ENCODE data around the gene PHF14.

Gene PHF14

DNA sequence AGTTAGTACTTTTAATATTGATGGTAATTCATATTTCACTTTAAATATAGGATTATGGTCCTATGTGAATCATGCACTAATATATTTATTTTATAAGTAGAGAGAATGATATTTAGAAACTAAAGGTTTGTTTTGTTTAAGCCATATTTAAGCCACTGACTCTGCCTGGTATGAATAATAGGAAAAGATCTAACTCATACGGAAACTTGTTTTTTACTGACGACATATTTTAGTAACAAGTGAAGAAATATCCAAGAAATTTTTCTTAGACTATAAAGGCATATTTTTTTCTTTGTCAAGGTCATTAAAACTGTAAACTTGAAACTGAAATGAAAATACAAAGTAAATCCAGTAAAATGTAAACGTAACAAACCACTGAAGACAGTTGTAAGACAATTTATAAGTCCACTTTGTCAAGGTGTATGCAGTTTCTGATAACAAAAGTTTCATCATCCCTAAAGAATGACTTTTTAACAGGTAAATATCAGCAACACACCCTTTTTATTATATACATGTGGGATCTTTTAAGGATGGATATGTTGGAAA is 147.1 kb downstream of the PHF14 start:
- no peak for DNase-seq

DNA sequence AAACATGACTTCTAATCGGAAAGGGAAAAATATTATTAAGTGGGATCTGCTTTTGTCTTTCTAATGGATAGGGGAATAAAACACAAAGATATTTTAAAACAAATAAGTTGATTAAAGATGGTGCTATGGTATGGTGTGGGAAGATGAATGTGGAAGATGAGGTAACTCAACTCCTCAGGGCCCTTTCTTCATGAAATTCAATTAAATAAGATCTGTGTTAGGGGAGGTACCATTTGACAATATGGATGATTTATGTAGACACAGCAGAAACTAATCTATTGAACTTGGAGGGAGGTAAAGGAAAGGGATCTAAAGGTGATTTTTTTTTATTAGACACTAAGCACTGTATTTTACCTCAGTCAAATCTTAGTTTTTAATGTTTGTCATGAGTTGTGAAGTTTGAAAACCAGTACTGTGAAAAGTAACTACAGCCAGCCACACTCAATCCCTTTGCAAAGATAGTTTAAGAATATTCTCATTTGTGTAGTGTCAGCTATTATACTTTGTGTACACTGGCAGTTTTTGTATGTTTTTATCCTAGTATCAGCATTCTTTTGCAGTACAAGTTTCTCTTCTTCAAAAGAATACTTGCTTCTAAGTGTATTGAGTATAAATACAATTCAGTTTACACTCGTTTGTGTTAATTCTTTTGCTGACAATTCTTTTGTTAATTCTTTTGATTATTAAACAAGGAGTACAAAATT is 151.3 kb downstream of the PHF14 start:
- DNase-seq, result no peak

DNA sequence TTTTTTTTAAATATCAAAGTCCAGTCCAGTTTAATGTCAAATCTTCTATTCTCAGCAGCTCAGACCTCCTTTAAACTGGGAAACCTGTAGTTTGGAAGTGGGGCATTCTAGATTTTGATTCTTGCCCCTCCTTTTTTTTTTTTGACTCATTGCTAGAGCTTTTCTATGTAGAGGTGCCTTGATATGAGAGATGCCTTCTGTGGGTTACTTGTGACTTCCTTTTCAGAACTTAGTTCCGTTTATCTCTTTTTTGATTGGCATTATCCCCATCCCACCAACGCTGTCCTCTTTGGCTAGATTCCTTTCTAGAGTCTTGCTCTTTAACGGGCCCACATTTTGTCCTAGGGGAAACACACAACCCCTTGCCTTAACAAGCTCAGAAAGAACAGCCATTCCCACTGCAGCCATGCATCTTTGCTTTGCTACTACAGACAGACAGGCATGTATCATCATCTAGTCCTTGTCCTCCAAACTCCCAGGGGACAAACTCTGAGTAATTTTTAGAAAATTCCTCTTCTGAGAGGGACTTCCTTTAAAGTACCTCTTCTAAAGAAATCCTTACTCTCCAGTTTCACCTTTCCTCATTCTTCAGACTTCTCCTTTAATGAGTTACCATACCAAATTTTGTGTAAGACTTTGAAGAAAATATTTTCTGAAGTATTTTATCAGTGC is 153.6 kb downstream of the PHF14 start:
- DNase-seq, result no peak

DNA sequence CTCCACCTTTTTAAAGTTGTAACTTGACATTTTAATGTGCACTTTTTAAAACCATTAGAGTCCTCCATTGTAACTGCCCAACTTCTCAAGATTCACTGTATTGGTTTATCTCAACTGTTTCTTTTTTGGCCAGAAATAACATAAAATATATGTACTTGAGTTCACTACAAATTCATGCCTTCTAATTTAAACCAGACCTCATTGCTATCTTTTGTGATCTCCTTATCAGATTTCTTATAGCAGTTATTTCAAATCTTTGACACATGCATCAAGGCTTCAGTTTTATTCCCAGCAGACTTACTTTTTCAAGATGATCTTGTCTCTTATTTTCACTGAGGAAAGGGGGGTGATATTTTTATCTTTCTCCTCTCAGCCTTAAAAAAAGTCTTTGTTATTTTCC is 154.3 kb downstream of the PHF14 start:
- no peak for DNase-seq

DNA sequence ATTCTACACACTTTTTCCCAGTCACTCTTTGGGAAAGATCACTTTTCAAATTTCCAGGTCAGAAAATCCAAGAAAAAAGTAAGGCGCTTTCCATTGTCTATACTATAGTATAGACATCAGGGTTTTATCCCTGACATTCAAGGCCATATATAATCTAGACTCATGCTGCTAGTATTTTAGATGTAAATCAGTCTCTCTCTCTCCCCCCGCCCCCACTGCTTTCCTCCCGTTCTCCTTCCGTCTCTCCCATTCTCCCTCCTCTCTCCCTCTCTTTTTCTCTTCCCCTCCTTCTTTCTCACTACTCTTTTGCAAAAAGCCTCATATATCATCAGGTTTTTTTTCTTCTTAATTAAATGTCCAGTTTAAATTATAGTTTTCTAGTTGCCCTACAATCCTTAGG is 154.8 kb downstream of the PHF14 start:
- DNase-seq, result no peak

DNA sequence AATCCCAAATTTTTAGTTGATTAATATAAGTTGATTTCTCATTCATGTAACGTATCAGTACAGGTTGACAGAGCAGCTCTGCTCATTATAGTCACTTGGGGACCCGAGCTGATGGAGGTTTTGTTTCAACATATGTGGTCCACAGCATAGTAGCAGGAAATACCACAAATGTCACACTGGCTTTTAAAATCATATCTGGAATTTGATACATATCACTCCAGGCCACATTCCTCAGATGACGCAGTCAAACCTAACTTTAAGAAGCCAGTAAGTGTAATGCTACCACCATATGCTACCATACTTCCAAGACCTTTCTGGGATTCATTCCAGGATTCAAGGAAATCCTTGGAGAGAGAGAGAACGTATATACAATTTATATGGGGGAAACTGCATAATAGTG is 156.3 kb downstream of the PHF14 start:
- DNase-seq, result no peak

DNA sequence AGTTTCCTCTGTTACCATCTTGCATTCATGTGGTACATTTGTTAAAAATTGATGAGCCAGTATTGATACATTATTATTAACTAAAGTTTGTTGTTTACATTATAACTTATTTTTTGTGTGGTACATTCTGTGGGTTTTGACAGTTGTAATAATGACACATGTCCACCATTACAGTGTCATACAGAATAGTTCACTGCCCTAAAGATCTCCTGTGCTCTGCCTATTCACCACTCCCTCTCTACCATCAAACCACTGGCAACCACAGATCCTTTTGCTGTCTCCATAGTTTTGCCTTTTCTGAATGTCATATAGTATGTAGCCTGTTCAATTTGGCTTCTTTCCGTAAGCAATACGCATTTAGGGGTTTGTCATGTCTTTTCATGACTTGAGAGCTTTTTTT is 156.9 kb downstream of the PHF14 start:
- DNase-seq, result no peak

DNA sequence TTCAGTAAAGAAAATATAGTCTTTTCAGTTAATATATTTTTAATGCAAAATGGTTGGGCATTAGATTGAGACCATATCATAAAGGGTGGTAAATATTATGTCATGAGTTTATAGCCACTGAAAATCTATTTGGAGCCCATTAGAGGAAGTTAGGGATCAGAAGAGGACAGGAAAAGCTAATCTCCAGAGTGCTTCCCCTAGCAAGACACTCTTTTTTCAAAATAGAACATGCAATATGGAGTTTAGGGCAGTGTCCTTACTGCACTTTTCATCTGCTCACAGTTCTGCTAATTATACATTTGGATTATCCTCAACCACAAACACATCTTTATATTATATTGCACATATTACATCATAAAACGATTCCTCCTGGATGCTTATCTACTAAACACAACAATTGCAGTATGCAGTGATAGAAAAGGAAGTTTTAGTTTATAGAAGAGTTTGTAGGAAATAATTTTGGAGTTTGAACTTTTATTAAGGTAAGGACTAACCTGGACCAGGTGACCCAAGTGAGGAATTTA is 159.8 kb downstream of the PHF14 start:
- no peak for DNase-seq

DNA sequence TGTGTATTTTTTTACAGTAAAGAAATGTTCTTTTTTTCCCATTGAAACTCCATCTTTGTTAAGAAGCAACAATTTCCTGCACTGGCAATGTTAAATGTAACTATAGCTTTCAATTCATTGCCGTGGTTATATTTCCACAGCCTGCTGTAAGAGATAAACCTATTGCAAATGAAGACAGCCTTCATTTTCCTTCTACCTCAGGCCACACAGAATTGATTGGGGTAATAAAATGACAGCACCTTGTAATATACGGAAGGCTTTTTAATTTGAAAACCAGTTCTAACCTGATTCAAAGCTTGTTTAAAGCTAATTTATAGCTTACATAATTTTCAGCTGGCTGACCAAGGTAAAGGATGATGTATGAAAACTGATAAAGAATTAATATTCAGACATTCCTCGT is 161.9 kb downstream of the PHF14 start:
- no peak for DNase-seq

DNA sequence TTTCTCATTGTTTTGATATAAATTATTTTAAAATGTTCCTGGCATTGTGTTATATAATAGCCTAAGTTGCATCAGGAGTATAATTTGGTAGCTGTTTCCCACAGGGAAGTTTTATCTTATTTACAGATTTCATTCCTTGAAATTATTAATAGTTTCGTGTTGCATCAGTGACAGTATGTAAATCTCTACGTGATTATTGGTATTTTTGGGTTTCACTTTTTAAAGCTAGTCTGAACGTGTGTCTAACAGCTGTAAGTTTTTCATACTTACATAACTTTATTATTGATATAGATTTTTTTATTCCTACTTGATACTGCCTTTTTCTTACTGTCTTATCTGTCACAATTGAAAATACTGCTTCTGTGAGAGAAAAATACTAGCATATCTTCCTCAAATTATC is 167.9 kb downstream of the PHF14 start:
- DNase-seq, result no peak

DNA sequence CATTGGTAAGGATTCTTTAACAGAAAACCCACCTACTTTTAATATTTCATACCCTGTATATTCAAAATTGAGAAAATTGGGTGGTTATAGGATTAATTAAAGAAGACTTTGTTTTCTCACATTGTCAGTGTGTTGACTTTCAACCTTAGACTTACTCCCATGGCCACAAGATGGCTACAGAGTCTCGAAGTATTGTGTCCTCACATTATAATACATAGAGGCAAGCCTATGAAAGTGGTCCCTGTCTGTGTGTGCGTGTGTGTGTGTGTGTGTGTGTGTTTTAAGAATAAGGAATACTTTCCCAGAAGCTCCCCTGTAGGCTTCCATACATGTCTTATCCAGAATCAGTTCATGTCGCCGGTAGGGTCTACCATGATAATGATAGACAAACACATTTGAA is 180.0 kb downstream of the PHF14 start:
- no peak for DNase-seq

DNA sequence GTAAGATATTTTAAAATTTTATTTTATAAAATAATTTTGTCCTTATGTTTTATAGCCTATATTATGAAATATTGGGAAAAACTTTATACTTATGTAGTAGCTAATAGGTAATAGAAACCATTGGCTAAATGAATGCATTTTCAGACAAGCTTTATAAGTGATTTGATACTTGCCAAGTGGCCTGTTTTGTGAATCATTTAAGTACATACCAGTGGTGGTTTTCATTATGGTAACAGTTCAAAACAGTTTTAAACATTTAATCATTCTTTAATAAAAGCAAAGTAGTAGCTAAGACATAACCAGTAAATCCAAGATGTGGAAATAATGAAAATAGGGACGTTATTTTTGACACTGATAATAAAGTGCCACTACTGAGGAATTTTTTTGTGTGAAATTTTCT is 182.2 kb downstream of the PHF14 start:
- DNase-seq, result no peak

DNA sequence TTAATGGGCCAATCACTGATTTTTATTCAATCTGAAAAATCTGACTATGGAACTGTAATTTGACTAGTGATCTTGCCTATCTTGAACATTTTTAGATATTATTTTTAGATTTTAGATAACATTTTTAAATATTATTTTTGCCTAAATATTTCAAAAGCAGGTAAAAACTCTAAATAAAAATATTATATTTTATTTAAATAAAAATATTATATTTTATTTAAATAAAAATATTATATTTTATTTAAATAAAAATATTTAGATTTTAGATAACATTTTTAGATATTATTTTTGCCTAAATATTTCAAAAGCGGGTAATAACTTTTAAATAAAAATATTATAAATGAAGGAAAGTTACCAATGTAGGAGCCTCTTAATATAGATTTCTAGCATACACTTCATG is 187.8 kb downstream of the PHF14 start:
- DNase-seq, result no peak

DNA sequence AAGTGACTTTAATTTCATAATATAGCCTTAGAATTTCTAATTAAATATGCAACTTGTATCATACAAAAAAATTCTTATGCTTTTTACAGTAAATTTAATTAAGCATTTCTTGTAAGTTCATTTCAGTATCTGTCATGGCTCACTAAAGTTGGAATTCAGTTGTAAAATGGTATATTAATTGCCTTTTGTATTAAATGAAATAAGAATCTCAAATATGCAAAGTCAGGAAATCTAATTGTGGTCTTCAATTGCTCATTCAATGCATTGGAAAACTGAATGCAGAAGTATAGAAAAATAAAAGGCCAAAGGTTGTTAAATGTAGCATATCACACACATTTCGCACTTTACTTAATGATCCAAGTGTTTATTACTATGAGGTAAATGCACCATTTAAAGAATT is 189.5 kb downstream of the PHF14 start:
- DNase-seq, result no peak

DNA sequence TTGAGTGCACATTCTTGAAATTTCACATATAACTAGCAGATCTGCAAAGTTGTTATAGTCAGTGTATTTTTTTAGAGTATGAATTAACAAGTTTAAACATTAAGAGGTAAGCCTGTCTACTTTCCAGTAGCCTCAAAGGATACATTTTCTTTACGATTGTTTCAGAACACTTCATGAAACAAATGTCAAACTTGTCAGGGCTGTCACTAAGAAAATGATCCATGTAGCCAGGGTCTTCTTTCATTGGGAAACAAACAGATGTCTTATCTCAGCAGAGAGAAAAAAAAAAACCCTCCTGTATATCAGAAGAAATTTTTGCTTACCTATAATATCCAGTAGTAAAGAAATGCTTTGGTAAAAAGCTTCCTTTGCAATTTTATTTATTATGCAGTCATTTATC is 192.4 kb downstream of the PHF14 start:
- DNase-seq, result no peak

DNA sequence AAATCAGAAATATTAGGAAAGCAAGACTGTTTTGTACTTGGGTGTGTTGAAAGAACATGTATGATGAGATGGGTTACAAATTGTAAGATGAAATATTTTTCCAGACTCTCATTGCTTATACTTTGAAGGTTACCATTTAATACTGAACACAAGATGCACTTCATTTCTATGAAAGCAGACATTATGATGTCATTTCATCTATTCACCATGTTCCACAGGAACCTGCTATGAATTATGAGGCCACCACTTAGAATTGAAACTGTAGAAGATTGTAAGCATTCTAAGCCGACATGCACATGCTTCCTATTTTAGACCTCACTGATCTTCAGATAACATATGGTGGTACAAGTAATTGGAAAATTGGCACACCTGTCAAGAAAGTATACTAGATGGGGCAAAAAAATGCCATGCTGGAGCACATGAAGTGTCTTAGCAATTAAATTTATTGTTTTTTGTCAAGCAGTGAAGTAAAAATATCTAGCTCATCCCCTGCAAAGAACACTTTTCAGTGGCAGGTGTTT is 195.0 kb downstream of the PHF14 start:
- no peak for DNase-seq

DNA sequence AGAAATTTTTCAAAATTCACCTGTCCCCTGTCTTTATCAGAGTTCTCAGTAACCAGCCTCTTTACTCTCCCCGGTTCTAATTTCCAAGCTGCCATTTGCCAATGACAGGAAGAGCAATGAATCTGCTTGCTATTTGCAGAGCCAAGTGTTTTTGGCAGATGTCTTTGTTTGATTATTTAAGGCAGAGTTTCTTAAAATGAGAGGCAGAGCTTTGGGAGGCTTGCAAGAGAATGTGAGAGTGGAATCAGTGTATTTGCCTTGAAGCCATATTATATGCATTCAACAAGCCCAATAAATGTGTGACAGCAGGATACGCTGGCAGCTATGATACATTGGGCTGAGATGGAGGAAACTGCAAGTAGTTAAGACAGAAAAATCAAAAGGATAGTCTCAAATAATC is 196.5 kb downstream of the PHF14 start:
- DNase-seq, result no peak

DNA sequence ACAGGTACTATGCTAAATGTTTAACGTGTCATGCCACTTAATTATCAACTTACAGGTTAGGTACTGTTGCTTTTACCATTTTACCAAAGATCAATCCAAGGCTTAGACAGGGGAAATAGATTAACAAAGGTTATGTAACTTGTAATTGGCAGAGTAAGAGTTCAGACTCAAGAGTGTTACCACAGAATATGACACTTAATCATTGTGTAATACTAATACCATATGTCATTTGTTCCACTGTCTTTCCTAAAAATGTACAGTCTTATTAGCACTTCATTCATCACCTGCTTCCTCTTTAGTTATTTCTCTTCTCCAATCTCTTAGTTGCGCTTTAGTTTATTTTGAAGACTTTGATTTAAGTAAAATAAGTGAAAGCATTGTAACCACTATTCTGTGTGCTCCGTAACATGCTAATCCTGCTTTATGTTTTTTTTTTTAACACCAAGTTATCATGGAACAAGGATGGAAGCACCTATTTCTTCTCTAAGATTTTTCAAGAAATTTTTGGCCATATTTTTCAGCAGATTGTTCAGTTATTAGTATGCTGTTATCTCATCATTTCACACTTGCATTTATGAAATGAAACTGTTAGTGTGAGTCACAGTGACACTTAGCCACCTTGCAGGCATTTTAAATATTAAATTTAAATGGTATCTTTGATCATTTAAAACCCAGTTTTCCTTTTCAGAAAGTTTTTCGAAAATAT is 197.3 kb downstream of the PHF14 start:
- no peak for DNase-seq

DNA sequence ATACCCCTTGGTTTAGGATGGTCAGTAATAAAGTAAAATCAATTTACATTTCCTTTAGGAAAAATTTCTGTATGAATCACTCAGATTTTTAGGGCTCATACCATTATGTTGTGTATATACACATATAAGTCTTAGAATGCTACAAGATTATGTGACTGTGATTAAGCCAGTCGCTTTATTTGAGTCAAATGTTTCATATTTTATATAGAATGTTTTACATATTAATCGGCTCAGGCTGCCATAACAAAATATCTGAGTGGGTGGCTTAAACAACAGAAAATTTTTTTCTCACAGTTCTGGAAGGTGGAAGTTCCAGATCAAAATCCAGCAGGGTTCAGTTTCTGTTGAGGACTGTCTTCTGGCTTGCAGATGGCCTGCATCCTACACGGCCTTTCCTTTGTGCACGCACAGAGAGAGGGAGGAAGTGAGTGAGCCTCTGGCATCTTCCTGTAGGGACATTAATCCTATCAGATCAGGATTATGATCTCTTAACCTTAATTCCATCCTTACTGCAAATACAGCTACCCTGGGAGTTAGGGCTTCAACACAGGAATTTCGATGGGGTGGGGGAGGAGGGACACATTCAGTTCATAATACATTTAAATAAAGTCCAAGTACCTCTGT is 198.0 kb downstream of the PHF14 start:
- no peak for DNase-seq

DNA sequence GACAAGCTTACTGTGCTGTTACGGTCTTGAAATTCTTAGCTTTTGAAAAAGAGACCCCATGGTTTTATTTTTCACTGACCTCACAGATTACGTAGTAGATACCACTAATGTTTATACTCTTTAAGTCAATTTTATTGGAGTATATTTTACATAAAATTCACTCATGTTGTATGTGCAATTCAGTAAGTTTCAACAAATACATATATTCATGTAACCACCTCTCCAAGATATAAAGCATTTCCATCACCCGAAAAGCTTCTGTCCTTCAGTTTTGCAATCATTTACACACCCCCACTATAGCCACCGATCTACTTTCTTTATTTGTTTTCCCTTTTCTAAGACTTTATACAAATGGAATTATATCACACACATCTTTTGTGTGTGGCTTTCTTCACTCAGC is 199.2 kb downstream of the PHF14 start:
- DNase-seq, result no peak

DNA sequence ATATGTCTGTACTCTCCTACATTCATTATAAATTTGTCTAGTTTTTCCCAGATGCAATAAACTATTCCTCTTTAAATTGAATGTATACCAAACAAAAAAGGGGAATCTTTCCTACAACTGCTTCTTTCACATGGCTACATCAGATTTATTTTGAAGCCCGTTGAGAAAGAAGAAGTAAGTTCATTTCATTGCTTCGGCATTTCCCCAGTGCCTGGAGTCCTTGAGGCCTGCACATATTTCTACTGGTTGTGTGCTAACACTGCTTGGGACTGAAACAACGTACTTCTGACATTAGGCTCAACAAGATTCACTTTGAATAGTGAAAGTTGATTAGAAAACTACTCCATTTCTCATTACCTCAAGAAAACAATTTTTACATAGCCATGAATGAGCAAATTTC is 201.7 kb downstream of the PHF14 start:
- DNase-seq, result no peak

DNA sequence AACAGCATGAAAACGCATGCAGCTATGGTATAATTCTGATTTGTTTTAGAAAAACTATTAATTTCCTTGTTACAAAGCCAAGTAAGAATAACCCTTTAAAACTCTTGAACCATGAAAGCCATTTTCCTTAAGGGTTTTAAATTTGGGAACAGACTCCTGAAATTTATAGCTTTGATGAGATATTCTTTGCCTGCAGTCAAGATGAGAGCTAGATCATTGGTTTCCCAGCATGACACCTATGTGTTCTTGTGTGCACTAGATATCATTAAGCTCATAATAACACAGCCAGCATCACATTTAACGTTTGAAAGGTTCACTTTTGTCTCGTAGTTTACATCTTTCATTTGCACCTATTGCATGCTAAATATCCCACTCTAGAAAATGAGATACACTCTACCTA is 202.2 kb downstream of the PHF14 start:
- no peak for DNase-seq

DNA sequence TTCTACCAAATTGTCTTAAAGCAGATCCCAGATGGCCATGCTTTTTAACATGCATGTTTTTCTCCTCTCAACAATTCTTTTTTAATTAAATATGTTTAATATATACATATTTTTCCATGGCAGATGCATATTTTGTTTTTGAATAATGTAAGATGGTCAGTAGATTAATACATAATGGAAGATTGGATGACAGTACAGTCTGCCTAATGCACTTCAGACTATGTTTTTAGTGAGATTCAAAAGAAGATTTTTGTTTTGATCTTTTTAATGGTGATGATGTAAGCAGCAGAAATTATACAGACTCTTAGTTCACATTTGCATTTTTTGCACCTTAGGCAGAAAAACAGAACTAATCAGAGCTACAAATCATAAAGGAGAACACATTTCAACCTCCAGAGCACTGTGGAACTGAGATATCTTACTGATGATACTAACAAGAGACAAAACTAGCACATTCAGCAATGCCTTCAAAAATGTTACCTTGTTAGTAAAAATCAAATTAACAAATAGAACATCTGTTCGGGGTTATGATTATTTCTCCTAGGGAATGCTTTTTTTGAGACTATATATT is 203.4 kb downstream of the PHF14 start:
- no peak for DNase-seq

All from activated T-cell treated with anti-CD3 and anti-CD28 coated beads, Interleukin-2, amount 50 U/mL, for 1 hour (primary cell).